Limb (tissue), 2 donors: ENCODE measurements around the gene FLNA.
"Not testable (repeated sequence)": the region's sequence is repeated elsewhere in the genome, so short reads cannot be mapped to it uniquely, and the experiment has no call there.

Source experiments
- DNase-seq, 2 donors: peaks; one replicate each; pipeline ENCODE4 v3.0.0-alpha.2; 2016; ENCODE audit errors: extremely low spot score in 2 of 2

The FLNA gene

GRCh38 chrX:154398668-154399526 lies 24.5 kb upstream of the FLNA start:
- DNase-seq, result peak; percentile 67 to 86

GRCh38 chrX:154397888-154398667 lies 23.6 kb upstream of the FLNA start, which contains the start of gene RPL10:
Gene RPL10, plus strand, starts transcription at chrX:154398377. Its CDS starts 143 bp downstream, at chrX:154398520.
- peak; percentile 92 to 95 for DNase-seq

- peak in 1 of 2 donors; percentile 79 for DNase-seq
These were observed 22.8 kb upstream of the FLNA start for GRCh38 chrX:154396973-154397887.

- DNase-seq, result not testable (repeated sequence)
These were observed 21.9 kb upstream of the FLNA start for GRCh38 chrX:154396363-154396762.

GRCh38 chrX:154389812-154390747 lies 15.6 kb upstream of the FLNA start:
- not testable (repeated sequence) for DNase-seq

GRCh38 chrX:154388649-154389048 lies 14.2 kb upstream of the FLNA start:
- DNase-seq, result not testable (repeated sequence)

GRCh38 chrX:154388094-154388493 lies 13.7 kb upstream of the FLNA start:
- not testable (repeated sequence) for DNase-seq

GRCh38 chrX:154384284-154384892 lies 10.0 kb upstream of the FLNA start:
- no peak for DNase-seq

GRCh38 chrX:154383359-154384283 lies 9.2 kb upstream of the FLNA start:
- DNase-seq, result no peak

- DNase-seq, result no peak
These were observed 8.1 kb upstream of the FLNA start for GRCh38 chrX:154382483-154383069.

- DNase-seq, result no peak
These were observed 6.8 kb upstream of the FLNA start for GRCh38 chrX:154381271-154381670.

- no peak for DNase-seq
These were observed 6.4 kb upstream of the FLNA start for GRCh38 chrX:154380787-154381186.

- no peak for DNase-seq
These were observed 5.7 kb upstream of the FLNA start for GRCh38 chrX:154380153-154380552.

- no peak for DNase-seq
These were observed 5.1 kb upstream of the FLNA start for GRCh38 chrX:154379569-154379951.

GRCh38 chrX:154378799-154379568 lies 4.5 kb upstream of the FLNA start, which contains the start of gene EMD:
Gene EMD, plus strand, starts transcription at chrX:154379295. Its CDS starts 190 bp downstream, at chrX:154379485.
- peak; percentile 95 to 96 for DNase-seq

- peak; percentile 29 to 80 for DNase-seq
These were observed 3.8 kb upstream of the FLNA start for GRCh38 chrX:154378059-154378798.

- DNase-seq, result no peak
These were observed 2.3 kb upstream of the FLNA start for GRCh38 chrX:154376774-154377173.
